Activated CD4-positive, CD25-positive, alpha-beta regulatory T cell (primary cell): Measurements from ENCODE around the gene DYNC2LI1.

ENCODE experiments used
- DNase-seq, 4 experiments: peaks; one replicate each; lab custom pipeline; 2025; lab: John Stamatoyannopoulos, UW

Gene DYNC2LI1

GRCh38 chr2:43818761-43819160, 44.9 kb downstream of the DYNC2LI1 start:
- DNase-seq, result no peak

DNA sequence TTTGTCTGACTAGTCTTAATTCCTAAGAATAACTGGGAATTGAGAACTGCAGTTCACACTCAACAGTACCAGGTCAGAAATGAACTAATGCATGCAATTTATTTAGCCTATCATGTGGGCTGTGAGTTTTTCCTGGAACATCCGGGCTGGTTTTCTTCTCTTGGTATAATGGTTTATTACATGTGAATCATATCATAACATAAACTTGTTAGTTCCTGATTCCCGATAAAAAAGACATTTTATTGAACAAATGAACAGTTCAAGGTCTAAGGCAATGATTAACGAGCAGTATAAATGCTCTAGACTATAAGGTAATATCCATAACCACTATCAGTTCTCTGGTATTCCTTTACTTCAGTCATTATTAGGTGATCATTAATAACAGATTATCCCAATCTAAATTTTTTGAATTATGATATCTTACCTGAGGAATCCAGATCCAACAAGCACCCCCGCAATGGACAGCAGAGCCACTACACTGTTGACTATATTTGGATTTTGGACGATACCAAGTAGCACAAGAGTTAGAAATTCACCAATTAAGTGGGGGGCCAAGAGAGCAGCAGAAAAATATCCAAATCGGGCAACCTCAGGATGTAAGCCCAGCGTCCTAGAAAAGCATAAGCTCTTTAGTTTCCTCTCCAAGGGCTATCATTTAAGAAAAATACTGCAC, 45.8 kb downstream of the DYNC2LI1 start:
- DNase-seq, result no peak

- no peak for DNase-seq
Measured at GRCh38 chr2:43822839-43823238, 49.0 kb downstream of the DYNC2LI1 start.

DNA sequence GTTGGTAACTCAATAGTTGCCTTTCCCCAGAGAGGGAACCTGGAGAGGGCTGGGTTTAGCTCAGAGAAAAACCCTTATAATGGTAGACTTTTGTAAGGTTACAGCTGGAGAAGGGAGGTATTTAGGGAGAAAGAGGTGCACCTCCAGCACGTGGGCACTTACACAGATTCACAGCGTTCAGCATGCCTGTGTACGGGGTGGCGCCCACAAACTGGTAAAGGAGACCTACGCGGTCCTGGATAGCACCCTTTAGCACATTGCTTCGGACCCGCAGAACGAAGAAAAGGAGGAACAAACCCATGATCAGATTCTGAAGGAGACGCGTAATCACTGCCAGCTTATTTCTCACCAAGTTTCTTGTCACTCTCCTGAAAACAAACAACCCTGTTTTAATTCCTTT, 49.9 kb downstream of the DYNC2LI1 start:
- DNase-seq, result no peak

DNA sequence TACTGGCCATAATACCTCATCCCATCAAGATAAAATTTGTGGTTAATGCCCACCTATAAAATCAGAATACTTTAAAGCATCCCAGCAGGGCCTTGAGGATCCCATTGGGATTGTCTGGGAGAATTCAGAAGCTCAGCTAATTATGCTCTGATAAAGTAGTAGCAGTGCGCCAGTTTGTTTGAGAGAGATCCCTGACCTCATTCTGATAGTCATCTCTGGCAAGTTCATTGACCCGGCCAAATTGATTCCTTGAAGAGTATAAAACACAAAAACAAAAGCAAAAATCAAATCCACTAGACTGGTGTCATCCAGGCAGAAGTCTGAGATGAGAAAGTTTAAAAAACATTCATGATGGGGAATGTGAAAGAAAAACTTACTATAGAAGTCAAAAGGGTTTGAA, 50.7 kb downstream of the DYNC2LI1 start:
- no peak for DNase-seq

DNA sequence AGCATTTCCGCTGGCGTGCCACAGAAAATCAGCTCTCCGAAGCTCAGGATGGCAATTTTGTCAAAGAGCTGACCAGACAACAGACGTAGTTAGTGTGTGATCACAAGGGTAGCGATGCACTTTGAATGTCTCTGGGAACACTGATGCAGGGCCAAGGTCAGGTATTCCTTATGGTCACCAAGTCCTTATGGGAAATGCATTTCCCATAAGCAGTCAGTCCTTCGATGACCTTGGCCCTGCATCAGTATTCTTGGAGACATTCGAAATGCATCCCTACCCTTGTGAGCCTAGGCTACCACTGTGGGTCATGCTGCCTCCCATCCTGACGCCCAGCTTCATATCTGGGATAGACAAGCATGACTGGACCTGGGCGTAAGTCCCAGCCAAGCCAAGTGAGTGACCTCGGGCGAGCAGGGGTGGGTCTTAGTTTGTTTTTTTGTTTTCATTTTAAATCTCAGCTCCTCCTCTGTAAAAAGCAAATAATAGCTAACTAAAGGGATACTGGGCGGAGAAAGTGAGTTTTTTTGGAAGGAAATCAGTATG, 51.2 kb downstream of the DYNC2LI1 start:
- no peak for DNase-seq

DNA sequence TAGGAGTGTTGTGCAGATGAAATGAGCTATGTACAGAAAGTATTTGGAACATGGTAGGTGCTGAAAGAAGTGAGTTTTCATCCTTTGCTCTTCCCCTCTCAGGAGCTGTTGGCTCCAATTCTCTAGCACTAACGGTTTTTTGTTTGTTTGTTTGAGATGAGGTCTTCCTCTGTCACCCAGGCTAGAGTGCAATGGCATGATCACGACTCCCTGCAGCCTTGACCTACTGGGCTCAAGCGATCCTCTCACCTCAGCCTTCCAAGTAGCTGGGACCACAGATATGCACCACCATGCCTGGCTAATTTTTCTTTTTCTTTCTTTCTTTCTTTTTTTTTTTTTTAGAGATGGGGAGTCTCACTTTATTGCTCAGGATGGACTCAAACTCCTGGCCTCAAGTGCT, 52.0 kb downstream of the DYNC2LI1 start:
- DNase-seq, result no peak

- no peak for DNase-seq
Measured at GRCh38 chr2:43826305-43827250, 52.7 kb downstream of the DYNC2LI1 start.

GRCh38 chr2:43831543-43832294, 57.9 kb downstream of the DYNC2LI1 start:
- no peak for DNase-seq

DNA sequence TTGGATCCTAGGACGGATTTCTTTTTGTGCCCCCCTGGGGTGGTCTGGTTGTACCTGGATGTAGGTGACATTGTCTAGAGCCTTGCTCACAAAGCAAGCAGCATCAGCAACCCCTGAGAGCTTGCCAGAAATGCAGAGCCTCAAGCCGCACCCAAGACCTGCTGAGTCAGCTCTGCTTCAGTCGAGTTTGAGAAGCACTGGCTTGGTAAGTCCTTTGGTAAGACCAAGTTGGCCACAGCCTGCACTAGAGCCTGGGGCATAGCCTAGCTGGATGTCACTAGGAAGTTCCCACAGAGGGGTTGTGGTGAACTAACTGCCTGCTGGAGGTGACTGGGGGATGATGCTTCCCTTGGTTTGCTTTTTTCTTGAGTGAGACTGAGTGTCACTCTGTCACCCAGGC, 58.6 kb downstream of the DYNC2LI1 start:
- DNase-seq, result no peak

- no peak for DNase-seq
Measured at GRCh38 chr2:43837033-43837432, 63.2 kb downstream of the DYNC2LI1 start.

DNA sequence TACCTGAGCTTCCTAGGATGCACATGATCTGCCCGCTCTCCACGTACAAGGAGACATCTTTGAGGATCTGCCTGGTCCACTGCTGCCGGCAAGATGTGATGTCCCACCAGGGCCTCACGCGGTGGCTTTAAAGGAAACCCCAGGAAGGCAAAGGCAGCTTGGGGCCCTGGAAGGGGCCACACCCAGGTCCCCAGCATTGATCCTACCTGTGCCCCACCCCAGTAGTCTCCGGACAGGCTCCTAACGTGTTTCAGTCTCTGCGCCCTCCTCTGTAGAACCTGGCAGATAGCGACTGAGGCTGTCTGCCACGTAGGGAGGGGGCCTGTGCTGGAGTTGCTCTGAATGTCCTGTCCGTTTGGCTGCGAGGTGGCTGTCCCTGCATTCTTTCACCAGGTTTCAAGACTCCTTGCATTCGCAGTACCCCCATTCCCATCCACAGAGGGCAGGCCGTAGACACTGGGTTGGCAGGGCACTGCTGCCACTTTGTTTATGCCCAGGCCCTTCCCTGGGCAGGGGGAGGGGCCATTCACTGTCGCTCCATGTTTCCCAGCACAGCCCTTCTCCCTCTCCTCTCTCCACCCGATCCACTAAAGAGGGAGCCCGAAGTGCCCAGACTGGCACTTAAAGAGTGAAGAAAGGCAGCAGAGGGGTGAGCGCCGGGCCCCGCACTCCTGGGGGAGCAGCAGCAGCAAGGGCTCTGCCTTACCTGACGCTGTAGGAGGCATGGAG, 64.2 kb downstream of the DYNC2LI1 start:
- no peak for DNase-seq

DNA sequence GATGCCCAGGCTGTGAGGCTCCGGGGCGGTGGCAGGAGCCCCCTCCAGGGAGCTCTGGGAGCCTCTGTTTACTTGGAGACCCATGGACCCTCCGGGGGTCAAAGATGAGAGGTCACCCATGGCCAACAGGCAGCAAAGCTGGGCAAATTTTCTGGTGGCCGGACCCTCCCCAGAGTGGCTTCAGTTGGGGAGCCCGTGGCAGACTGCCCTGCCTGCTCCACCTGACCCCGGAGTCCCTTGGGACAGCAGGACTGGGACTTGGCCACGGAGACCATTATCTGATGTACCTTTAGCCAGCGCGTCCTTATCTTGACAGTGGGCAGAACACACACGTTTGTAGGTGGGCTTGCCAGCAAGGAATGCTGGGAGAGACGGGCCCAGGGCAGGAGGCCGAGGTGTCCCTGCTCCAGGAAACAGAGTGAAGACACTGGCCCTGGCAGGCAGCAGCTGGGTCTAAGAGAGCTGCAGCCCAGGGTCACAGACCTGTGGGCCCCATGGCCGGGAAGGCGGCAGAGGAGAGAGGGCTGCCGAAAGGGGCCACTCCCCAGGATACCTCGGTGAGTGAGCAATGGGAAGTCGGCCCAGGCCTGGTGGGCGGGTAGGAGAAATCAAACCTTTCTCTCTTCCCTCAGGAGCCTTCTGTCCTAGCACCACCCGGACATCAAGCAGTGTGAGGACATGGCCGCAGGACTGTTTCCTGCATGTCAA, 64.9 kb downstream of the DYNC2LI1 start, which contains the start of the genes ABCG5 and ABCG8:
Gene ABCG5 (minus strand): TSS at position 280 of the 708 bp plus-strand sequence. CDS start 160 bp downstream, at position 120.
Gene ABCG8 (plus strand): TSS at position 412 of the 708 bp plus-strand sequence. CDS start 83 bp downstream, at position 495.
- DNase-seq, result no peak

GRCh38 chr2:43839776-43840564, 66.1 kb downstream of the DYNC2LI1 start:
- DNase-seq, result no peak

GRCh38 chr2:43840965-43841364, 67.1 kb downstream of the DYNC2LI1 start:
- DNase-seq, result no peak

DNA sequence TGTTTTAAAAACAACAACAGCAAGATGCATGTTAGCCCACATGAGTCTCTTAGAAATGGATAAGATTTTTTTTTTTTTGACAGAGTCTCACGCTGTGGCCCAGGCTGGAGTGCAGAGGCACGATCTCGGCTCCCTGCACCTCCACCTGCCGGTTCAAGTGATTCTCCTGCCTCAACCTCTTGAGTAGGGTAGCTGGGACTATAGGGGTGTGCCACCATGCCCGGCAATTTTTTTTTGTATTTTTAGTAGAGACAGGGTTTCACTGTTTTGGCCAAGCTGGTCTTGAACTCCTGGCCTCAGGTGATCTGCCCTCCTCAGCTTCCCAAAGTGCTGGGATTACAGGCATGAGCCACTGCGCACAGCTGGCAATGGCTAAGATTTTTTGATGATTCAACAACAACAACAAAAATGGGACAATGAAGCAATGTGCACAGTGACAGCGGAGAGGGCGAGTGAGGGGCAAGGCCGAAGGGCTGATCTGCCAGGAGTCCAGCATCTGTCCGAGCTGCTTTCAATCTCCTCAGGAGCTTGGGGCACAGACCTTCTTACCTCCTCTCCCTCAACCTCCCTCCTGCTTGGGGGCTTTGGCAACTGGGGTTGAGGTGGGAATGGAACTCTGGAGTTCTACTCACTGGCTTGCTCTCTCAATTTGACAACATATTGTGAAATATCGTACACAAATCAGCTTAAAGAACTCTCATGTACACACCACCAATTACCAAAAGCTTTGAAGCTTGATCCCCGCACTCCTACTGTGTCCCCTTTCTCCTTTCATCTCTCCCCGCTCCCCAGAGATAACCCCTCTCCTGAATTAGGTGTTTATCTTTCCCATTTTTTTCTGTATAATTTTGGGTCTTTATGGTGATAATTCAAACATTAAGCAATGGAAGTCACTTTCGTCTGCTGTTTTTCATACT, 68.4 kb downstream of the DYNC2LI1 start:
- DNase-seq, result no peak

DNA sequence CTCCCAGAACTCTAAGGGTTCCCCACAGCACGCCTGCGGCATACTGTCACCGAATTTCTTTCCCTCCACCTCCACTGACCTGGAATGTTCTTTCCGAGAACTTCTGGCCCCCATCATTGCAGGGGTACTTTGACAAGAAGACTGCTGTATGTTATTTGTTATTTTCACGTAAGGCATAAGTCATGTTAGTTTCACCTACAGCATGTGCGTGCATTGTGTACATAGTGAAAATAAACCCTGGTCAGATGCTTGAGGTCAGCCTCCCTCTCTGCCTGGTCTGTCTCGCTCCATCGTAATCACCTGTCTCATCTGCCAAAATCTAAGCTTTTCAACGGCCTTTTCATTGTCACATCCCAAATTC, 69.0 kb downstream of the DYNC2LI1 start:
- DNase-seq, result no peak

GRCh38 chr2:43845181-43845580, 71.3 kb downstream of the DYNC2LI1 start:
- no peak for DNase-seq
